Keratinocyte (primary cell): ENCODE results near the gene SMAD5. TPM values are rescaled to one million over a fixed set of nuclear protein-coding genes. Genes with fewer than 3 reads are reported as not detected.

Experiments
- DNase-seq: peaks from one replicate; pipeline ENCODE4 v3.0.0-alpha.2; 2011; ENCODE audit warnings: low read depth, missing footprints, low spot score
- FAIRE-seq: peaks from 2 replicates; lab custom pipeline; 2011; peaks lifted over from hg19 to GRCh38; lab: Jason Lieb, UNC
- H2AFZ ChIP-seq: 2 replicates; pipeline ENCODE4 v1.6.0; 2012; ENCODE audit warnings: low read length, control low read depth, inconsistent platforms; ENCODE audit not compliant: control insufficient read depth
- H3K27ac ChIP-seq: 2 replicates; pipeline ENCODE4 v1.5.1; 2011; ENCODE audit warnings: low read length; ENCODE audit not compliant: control insufficient read depth, insufficient read depth
- H3K27me3 ChIP-seq: 3 replicates; pipeline ENCODE4 v1.6.0; 2011; ENCODE audit warnings: low read length; ENCODE audit not compliant: control insufficient read depth, insufficient read depth; ENCODE audit errors: extremely low read depth
- H3K36me3 ChIP-seq, 2 experiments: 2 replicates in 1 of 2; 3 replicates in 1 of 2; pipeline ENCODE4 v1.5.1; 2011; ENCODE audit warnings: low read length in 2 of 2, mild to moderate bottlenecking in 1 of 2; ENCODE audit not compliant: control insufficient read depth in 2 of 2, insufficient read depth in 2 of 2; ENCODE audit errors: extremely low read depth in 1 of 2
- H3K4me1 ChIP-seq: 3 replicates; pipeline ENCODE4 v1.5.1; 2011; ENCODE audit warnings: low read length; ENCODE audit not compliant: control insufficient read depth, insufficient read depth; ENCODE audit errors: extremely low read depth
- H3K4me2 ChIP-seq: 3 replicates; pipeline ENCODE4 v1.6.0; 2011; ENCODE audit warnings: low read depth, low read length; ENCODE audit not compliant: control insufficient read depth, insufficient read depth; ENCODE audit errors: extremely low read depth
- H3K4me3 ChIP-seq, 3 experiments: fragments of 200-600 bp in 1 of 3; sonication (generic) in 1 of 3; 2 replicates in 2 of 3; 3 replicates in 1 of 3; pipeline ENCODE4 v1.5.1; 2011 to 2016; ENCODE audit warnings: low read length in 3 of 3, mild to moderate bottlenecking in 3 of 3, control low read depth in 2 of 3, inconsistent platforms in 1 of 3, low read depth in 1 of 3, mixed read lengths in 1 of 3, mixed run types in 1 of 3, moderate library complexity in 1 of 3; ENCODE audit not compliant: control insufficient read depth in 2 of 3, insufficient read depth in 2 of 3; ENCODE audit errors: extremely low read depth in 1 of 3
- H3K79me2 ChIP-seq: 2 replicates; pipeline ENCODE4 v1.6.0; 2012; ENCODE audit warnings: low read length; ENCODE audit not compliant: control insufficient read depth, insufficient read depth
- H3K9ac ChIP-seq: 3 replicates; pipeline ENCODE4 v1.6.0; 2011; ENCODE audit warnings: low read length; ENCODE audit not compliant: control insufficient read depth, insufficient read depth; ENCODE audit errors: extremely low read depth
- H3K9me1 ChIP-seq: 3 replicates; pipeline ENCODE4 v1.6.0; 2011; ENCODE audit warnings: low read length; ENCODE audit not compliant: control insufficient read depth, insufficient read depth; ENCODE audit errors: extremely low read depth
- H3K9me3 ChIP-seq: 2 replicates; pipeline ENCODE4 v1.5.1; 2012; ENCODE audit warnings: low read depth, low read length; ENCODE audit not compliant: control insufficient read depth
- H4K20me1 ChIP-seq: 3 replicates; pipeline ENCODE4 v1.6.0; 2011; ENCODE audit warnings: low read length; ENCODE audit not compliant: control insufficient read depth, insufficient read depth; ENCODE audit errors: extremely low read depth
- EZH2 ChIP-seq: IDR thresholded peaks from one replicate; pipeline ENCODE4 v1.6.1; 2012; ENCODE audit warnings: inconsistent platforms, mild to moderate bottlenecking, low read length, moderate library complexity
- dilution Hi-C: fragments of 300-500 bp; cut with MboI; formaldehyde crosslinking; loops from one replicate; pipeline ENCODE4 v1.7.0; 2020; ENCODE audit warnings: low sequenced_read_pairs; ENCODE audit not compliant: extremely low pct_ligation_motif_present
- polyA plus RNA-seq, 5 experiments: library from polyadenylated mRNA; depleted of rRNA in 3 of 5; stranded (reverse) in 3 of 5; stranded (forward) in 1 of 5; unstranded in 1 of 5; fragments of >200 nt; gene quantifications; 1 replicate in 1 of 5; 2 replicates in 3 of 5; 3 replicates in 1 of 5; pipeline versions ENCODE4 v1.2.1 to v1.2.3, GENCODE V29; 2011 to 2012; ENCODE audit warnings: missing spikeins in 2 of 5, low read depth in 1 of 5, low replicate concordance in 1 of 5
- TF ChIP-seq, protein P1 (sequence below), 3 experiments: IDR thresholded peaks in 1 of 3; conservative IDR thresholded peaks in 1 of 3; optimal IDR thresholded peaks in 1 of 3; 2 replicates in 2 of 3; 3 replicates in 1 of 3; pipeline versions ENCODE3 to v1.5.1; 2011; ENCODE audit warnings: low read length in 3 of 3, mild to moderate bottlenecking in 3 of 3, moderate library complexity in 2 of 3, control low read depth in 1 of 3, inconsistent platforms in 1 of 3; ENCODE audit not compliant: insufficient read depth in 2 of 3; ENCODE audit errors: extremely low read depth in 1 of 3

SMAD5 gene
- polyA plus RNA-seq, 1 donor (not counting 4 experiments of a cell fraction or from before 2014, with no cell fraction given), result 72.1 TPM

DNA sequence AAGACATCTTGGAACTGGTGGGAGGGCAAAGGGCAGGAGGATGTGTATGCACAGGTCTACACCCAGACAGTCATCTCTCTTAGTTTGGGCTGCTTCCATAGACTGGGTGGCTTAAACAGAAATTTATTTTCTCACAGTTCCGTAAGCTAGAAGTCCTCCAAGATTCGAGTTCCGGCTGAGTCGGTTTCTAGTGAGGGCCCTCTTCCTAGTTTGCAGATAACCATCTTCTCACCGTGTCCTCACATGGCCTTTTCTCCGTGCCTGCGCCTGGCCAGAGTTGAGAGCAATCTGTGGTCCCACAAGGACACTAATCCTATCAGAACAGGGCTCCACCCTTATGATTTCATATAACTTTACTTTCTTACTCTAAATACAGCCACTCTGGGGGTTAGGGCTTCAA lies 56.2 kb downstream of the SMAD5 start:
- Histone ChIP-seq H3K4me2 (no peak overlapping the region), H4K20me1 (peaks cover 6% of the 10 kb centered on the region), H3K9me1 (no peaks in the 10 kb centered on the region), H3K9ac (no peak overlapping the region), H3K27ac (no peak overlapping the region), H2AFZ (no peak overlapping the region), H3K9me3 (no peaks in the 10 kb centered on the region), H3K27me3 (peaks cover 30% of the 10 kb centered on the region), H3K79me2 (no peaks in the 10 kb centered on the region), H3K4me1 (peaks cover 17% of the 10 kb centered on the region), H3K4me3 (no peak overlapping the region), H3K36me3 (peaks cover 0 to 8% of the 10 kb centered on the region in 2 experiments)
- no peak for DNase-seq
- no peak for TF ChIP-seq EZH2
- TF ChIP-seq, protein P1, sequence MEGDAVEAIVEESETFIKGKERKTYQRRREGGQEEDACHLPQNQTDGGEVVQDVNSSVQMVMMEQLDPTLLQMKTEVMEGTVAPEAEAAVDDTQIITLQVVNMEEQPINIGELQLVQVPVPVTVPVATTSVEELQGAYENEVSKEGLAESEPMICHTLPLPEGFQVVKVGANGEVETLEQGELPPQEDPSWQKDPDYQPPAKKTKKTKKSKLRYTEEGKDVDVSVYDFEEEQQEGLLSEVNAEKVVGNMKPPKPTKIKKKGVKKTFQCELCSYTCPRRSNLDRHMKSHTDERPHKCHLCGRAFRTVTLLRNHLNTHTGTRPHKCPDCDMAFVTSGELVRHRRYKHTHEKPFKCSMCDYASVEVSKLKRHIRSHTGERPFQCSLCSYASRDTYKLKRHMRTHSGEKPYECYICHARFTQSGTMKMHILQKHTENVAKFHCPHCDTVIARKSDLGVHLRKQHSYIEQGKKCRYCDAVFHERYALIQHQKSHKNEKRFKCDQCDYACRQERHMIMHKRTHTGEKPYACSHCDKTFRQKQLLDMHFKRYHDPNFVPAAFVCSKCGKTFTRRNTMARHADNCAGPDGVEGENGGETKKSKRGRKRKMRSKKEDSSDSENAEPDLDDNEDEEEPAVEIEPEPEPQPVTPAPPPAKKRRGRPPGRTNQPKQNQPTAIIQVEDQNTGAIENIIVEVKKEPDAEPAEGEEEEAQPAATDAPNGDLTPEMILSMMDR (optimal IDR thresholded peaks at IDR 0.05 in 1 of 3, IDR thresholded peaks at IDR 0.05 in 1 of 3, conservative IDR thresholded peaks at IDR 0.05 in 1 of 3; ENCODE audit: extremely low read depth in 1 of 3, insufficient read depth in 2 of 3, low read length in 3 of 3), result no peak
- no peak for FAIRE-seq
- dilution Hi-C loops, result no loop called here

DNA sequence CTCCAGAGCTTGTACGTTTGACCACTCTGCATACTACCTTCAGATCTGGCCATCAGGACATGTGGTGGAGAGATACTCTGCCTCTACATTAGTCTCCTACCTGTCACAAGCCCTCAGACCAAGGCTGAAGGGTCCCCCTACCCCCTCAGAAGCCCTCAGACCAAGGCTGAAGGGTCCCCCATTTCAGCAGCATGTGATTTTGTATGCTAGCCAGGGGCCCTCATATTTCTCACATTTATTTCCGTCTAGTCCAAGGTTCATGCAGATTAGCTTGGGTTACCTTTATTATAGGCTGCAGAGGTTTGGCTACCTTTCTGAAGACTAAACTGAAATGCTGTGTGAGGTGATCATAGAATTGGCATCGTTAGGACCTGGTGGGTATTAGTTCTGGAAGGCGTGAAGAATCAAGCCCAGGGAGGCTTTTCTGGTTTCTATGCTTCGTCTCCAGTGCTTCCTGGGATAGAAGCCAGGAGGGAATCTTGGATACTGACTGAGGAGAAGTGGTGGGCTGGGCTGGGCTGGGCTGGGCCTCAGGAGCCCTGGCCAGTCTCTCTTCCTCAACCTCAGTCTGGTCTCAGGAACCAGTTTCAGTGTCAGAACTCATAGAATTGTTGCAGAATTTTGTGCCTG lies 57.6 kb downstream of the SMAD5 start:
- Histone ChIP-seq H2AFZ (no peak overlapping the region), H3K9me1 (no peaks in the 10 kb centered on the region), H3K79me2 (no peaks in the 10 kb centered on the region), H3K27ac (no peak overlapping the region), H3K9me3 (no peaks in the 10 kb centered on the region), H3K4me2 (no peak overlapping the region), H4K20me1 (peaks cover 6% of the 10 kb centered on the region), H3K9ac (no peak overlapping the region), H3K36me3 (peaks cover 0 to 8% of the 10 kb centered on the region in 2 experiments), H3K27me3 (peaks cover 37% of the 10 kb centered on the region), H3K4me1 (peaks cover 17% of the 10 kb centered on the region), H3K4me3 (no peak overlapping the region)
- TF ChIP-seq EZH2, result no peak
- FAIRE-seq (no peak), DNase-seq (no peak)
- dilution Hi-C loops, result no loop called here

DNA sequence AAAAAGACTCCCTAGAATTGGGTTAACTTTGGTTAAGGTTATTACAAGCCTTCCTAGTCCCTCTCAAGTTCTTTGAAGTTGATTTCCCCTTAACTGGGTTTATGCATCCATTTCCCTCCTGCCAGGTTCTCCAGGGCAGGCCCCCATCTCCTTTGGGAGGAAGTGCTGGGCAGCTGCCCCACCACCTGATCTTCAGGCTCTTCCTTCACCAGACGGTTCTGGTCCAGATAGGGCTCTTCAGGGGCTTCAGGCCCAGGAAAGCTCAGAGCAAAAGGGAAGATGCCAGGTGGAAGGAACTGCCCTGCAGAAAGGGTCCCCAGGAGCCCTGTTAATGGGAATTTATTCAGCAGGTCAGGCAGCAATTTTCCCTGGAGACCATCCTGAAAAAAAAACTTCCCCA lies 58.3 kb downstream of the SMAD5 start:
- H3K9ac ChIP-seq, result no peak overlapping the region
- H3K36me3 ChIP-seq, result peaks cover 0 to 8% of the 10 kb centered on the region in 2 experiments
- TF ChIP-seq, protein P1 (optimal IDR thresholded peaks at IDR 0.05 in 1 of 3, IDR thresholded peaks at IDR 0.05 in 1 of 3, conservative IDR thresholded peaks at IDR 0.05 in 1 of 3; ENCODE audit: extremely low read depth in 1 of 3, insufficient read depth in 2 of 3, low read length in 3 of 3), result no peak
- no peak for TF ChIP-seq EZH2
- FAIRE-seq, result no peak
- no peaks in the 10 kb centered on the region for H3K9me3 ChIP-seq
- H4K20me1 ChIP-seq, result peaks cover 6% of the 10 kb centered on the region
- dilution Hi-C loops, result no loop called here
- peaks cover 37% of the 10 kb centered on the region for H3K27me3 ChIP-seq
- H3K4me1 ChIP-seq, result peaks cover 17% of the 10 kb centered on the region
- H3K79me2 ChIP-seq, result no peaks in the 10 kb centered on the region
- H3K4me2 ChIP-seq, result no peak overlapping the region
- H3K4me3 ChIP-seq, result no peak overlapping the region
- DNase-seq, result no peak
- H2AFZ ChIP-seq, result no peak overlapping the region
- H3K9me1 ChIP-seq, result no peaks in the 10 kb centered on the region
- H3K27ac ChIP-seq, result no peak overlapping the region
